Coronary artery (tissue), 2 donors: ENCODE measurements around the gene MEF2B.
A peak's percentile ranks its signal among the peaks of the same experiment; 100 is the strongest.
"Not testable (repeated sequence)": the region's sequence is repeated elsewhere in the genome, so short reads cannot be mapped to it uniquely, and the experiment has no call there.

ENCODE experiments used
- DNase-seq: peaks from one replicate; pipeline ENCODE4 v3.0.0-alpha.2; 2017; ENCODE audit warnings: low spot score
- H3K27ac ChIP-seq, 2 donors: fragments of 200-600 bp; sonication (generic); one replicate each; pipeline ENCODE4 v1.5.1; 2016 to 2019
- H3K4me3 ChIP-seq: fragments of 200-600 bp; sonication (generic); 2 replicates; pipeline ENCODE4 v1.5.1; 2016; ENCODE audit warnings: mild to moderate bottlenecking, moderate library complexity
- TF ChIP-seq, protein P1 (sequence below): fragments of 200-600 bp; sonication (generic); IDR thresholded peaks from one replicate; pipeline ENCODE4 v1.5.1; 2019; ENCODE audit warnings: antibody characterized with exemption

MEF2B gene

GRCh38 chr19:19179548-19180441, 9.7 kb upstream of the MEF2B start:
- H3K4me3 ChIP-seq: no peak overlapping the region
- no peak for DNase-seq
- TF ChIP-seq, protein P1, sequence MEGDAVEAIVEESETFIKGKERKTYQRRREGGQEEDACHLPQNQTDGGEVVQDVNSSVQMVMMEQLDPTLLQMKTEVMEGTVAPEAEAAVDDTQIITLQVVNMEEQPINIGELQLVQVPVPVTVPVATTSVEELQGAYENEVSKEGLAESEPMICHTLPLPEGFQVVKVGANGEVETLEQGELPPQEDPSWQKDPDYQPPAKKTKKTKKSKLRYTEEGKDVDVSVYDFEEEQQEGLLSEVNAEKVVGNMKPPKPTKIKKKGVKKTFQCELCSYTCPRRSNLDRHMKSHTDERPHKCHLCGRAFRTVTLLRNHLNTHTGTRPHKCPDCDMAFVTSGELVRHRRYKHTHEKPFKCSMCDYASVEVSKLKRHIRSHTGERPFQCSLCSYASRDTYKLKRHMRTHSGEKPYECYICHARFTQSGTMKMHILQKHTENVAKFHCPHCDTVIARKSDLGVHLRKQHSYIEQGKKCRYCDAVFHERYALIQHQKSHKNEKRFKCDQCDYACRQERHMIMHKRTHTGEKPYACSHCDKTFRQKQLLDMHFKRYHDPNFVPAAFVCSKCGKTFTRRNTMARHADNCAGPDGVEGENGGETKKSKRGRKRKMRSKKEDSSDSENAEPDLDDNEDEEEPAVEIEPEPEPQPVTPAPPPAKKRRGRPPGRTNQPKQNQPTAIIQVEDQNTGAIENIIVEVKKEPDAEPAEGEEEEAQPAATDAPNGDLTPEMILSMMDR: no peak
- no peak overlapping the region for H3K27ac ChIP-seq

DNA sequence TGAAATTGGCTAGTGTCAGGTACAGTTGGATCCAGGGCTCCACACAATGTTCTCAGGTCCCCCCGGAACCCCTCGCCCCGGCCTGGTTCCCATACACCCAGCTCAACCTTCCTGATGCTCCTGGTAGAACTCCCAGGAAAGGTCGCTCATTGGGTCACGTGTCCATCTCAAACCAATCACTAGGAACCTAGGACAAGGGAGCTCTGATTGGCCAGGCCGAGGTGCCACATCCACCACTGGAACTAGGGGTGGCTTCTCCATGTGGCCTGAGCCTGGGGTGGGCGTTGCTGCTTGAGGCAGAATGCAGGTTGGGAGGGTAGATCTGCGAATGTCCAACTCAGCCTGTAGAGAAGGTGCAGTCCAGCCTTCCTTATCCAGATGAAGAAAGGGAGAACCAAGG, 6.9 kb upstream of the MEF2B start:
- no peak overlapping the region for H3K4me3 ChIP-seq
- DNase-seq: no peak
- TF ChIP-seq, protein P1: no peak
- H3K27ac ChIP-seq: no peak overlapping the region

DNA sequence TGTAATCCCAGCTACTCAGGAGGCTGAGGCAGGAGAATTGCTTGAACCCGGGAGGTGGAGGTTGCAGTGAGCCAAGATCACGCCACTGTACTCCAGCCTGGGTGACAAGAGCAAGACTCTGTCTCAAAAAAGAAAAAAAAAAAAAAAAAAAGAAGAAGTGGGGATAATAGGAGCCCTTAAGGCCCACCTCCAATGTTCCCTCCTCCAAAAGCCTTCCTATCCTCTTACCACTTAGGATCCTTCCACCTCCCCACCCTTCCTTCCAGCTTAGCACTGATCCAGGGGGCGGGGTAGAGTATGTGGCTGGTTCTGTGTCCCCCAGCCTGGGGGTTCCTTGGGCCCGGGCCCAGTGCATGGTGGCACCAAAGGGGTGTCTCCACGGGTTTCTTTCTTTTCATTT, 3.2 kb upstream of the MEF2B start:
- not testable (repeated sequence) for DNase-seq, H3K27ac ChIP-seq, H3K4me3 ChIP-seq

DNA sequence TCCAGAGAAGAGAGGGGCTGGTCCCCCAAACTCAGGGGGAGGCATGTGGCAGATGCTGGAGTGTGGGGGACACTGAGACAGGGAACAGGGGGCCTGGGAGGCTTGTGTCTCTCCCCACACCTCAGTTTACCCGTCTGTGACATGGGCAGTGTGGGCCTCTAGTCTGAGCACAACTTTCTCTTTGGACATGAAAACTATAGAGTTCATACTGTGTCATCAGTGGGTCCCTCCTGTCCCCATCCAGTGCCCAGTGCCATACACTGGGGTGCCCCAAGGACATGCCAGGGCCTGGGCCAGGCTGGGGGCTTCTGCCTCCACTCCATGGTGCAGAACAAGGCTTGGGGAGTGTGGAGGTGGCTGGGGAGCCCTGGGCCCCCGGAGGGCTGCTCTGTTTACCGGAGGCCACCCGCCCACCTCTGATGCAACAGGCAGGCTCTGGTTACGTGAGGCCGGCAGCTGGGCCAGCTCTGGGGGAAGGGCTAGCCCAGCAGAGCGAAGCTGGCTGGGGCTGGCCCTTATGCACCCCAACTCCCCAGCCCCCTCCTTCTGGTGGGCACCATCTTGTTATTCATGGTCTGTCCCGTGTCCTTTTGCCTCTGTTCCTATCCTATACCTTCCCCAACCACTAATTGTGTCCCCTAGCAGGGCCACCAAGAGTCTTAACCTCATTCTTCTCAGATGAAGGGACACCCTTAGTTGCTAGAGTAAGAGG, 1.9 kb upstream of the MEF2B start:
- TF ChIP-seq, protein P1: no peak
- no peak for DNase-seq
- Histone ChIP-seq H3K27ac (no peak overlapping the region), H3K4me3 (no peak overlapping the region)

GRCh38 chr19:19170873-19171672, 1.0 kb upstream of the MEF2B start:
- DNase-seq: no peak
- no peak overlapping the region for H3K4me3 ChIP-seq
- no peak overlapping the region for H3K27ac ChIP-seq
- TF ChIP-seq, protein P1: no peak

GRCh38 chr19:19169236-19170052, 619 bp downstream of the MEF2B start:
- TF ChIP-seq, protein P1: no peak
- Histone ChIP-seq H3K4me3 (peak overlapping the region; percentile 65), H3K27ac (no peak overlapping the region)
- no peak for DNase-seq
